CD14-positive monocyte (primary cell): Measurements from ENCODE around the gene KIF2A. TPM values are rescaled to one million over a fixed set of nuclear protein-coding genes. Genes with fewer than 3 reads are reported as not detected.
A peak's percentile ranks its signal among the peaks of the same experiment; 100 is the strongest.

ENCODE experiments used
- DNase-seq, 3 donors: peaks; one replicate each; pipeline ENCODE4 v3.0.0-alpha.2; 2011 to 2022
- H2AFZ ChIP-seq: 2 replicates; pipeline ENCODE4 v1.6.0; 2012; ENCODE audit warnings: mild to moderate bottlenecking, low read depth, low read length, inconsistent platforms; ENCODE audit not compliant: insufficient read depth, poor library complexity, severe bottlenecking
- H3K27ac ChIP-seq, 2 donors: 1 replicate in 1 of 2; 2 replicates in 1 of 2; pipeline ENCODE4 v1.5.1; 2012 to 2013; ENCODE audit warnings: low read length in 2 of 2, control low read depth in 1 of 2, inconsistent platforms in 1 of 2, low read depth in 1 of 2, mild to moderate bottlenecking in 1 of 2
- H3K27me3 ChIP-seq, 2 donors: one replicate each; pipeline versions ENCODE4 v1.6.0 to v1.6.1; 2011 to 2013; ENCODE audit warnings: low read length in 2 of 2; ENCODE audit not compliant: control insufficient read depth in 2 of 2, insufficient read depth in 2 of 2
- H3K36me3 ChIP-seq, 2 donors: replicated peaks in 1 of 2; 1 replicate in 1 of 2; 2 replicates in 1 of 2; pipeline versions ENCODE4 v1.5.1 to v1.6.1; 2012 to 2013; ENCODE audit warnings: low read length in 2 of 2, control low read depth in 1 of 2, inconsistent platforms in 1 of 2, mild to moderate bottlenecking in 1 of 2; ENCODE audit not compliant: insufficient read depth in 2 of 2, control insufficient read depth in 1 of 2
- H3K4me1 ChIP-seq, 2 donors: 1 replicate in 1 of 2; 2 replicates in 1 of 2; pipeline versions ENCODE4 v1.5.1 to v1.6.1; 2012 to 2013; ENCODE audit warnings: low read length in 2 of 2, control low read depth in 1 of 2, inconsistent platforms in 1 of 2, mild to moderate bottlenecking in 1 of 2, moderate library complexity in 1 of 2; ENCODE audit not compliant: insufficient read depth in 2 of 2, control insufficient read depth in 1 of 2
- H3K4me2 ChIP-seq: replicated peaks from 2 replicates; pipeline ENCODE3; 2012; ENCODE audit warnings: low read length, moderate library complexity, mild to moderate bottlenecking; ENCODE audit not compliant: poor library complexity, severe bottlenecking; ENCODE audit errors: extremely low read depth
- H3K4me3 ChIP-seq, 3 experiments: fragments of 200-600 bp in 1 of 3; sonication (generic) in 1 of 3; replicated peaks in 1 of 3; 1 replicate in 2 of 3; 2 replicates in 1 of 3; pipeline ENCODE4 v1.5.1; 2011 to 2013; ENCODE audit warnings: low read length in 3 of 3, mild to moderate bottlenecking in 3 of 3, control low read depth in 2 of 3, low read depth in 2 of 3, inconsistent platforms in 1 of 3, moderate library complexity in 1 of 3
- H3K79me2 ChIP-seq: 2 replicates; pipeline ENCODE4 v1.6.0; 2012; ENCODE audit warnings: mild to moderate bottlenecking, control low read depth, inconsistent platforms, low read length, moderate library complexity; ENCODE audit not compliant: insufficient read depth
- H3K9ac ChIP-seq: 2 replicates; pipeline ENCODE4 v1.6.0; 2017; ENCODE audit warnings: low read length, mild to moderate bottlenecking; ENCODE audit not compliant: insufficient read depth, poor library complexity, severe bottlenecking
- H3K9me3 ChIP-seq, 2 donors: replicated peaks in 1 of 2; 1 replicate in 1 of 2; 2 replicates in 1 of 2; pipeline versions ENCODE4 v1.5.1 to v1.6.1; 2012 to 2013; ENCODE audit warnings: low read length in 2 of 2, control low read depth in 1 of 2; ENCODE audit not compliant: control insufficient read depth in 1 of 2, insufficient read depth in 1 of 2
- H4K20me1 ChIP-seq: 2 replicates; pipeline ENCODE4 v1.6.0; 2012; ENCODE audit warnings: mild to moderate bottlenecking, low read length, control low read depth, moderate library complexity; ENCODE audit not compliant: insufficient read depth
- H3K27ac Mint-ChIP-seq, 7 donors: one replicate each; pipeline ENCODE4 v1.8.0; 2020; ENCODE audit warnings: mild to moderate bottlenecking in 7 of 7, mixed read lengths in 7 of 7, moderate library complexity in 6 of 7, inconsistent platforms in 2 of 7
- H3K27me3 Mint-ChIP-seq, 3 donors: one replicate each; pipeline ENCODE4 v1.8.0; 2021 to 2022; ENCODE audit warnings: low read depth in 3 of 3, mild to moderate bottlenecking in 3 of 3, mixed read lengths in 3 of 3, moderate library complexity in 3 of 3, inconsistent platforms in 1 of 3
- H3K36me3 Mint-ChIP-seq, 2 donors: one replicate each; pipeline ENCODE4 v1.8.0; 2020; ENCODE audit warnings: mixed read lengths in 2 of 2, inconsistent platforms in 1 of 2, mild to moderate bottlenecking in 1 of 2
- H3K4me1 Mint-ChIP-seq: one replicate; pipeline ENCODE4 v1.8.0; 2020; ENCODE audit warnings: mild to moderate bottlenecking, mixed read lengths
- H3K4me3 Mint-ChIP-seq, 2 donors: one replicate each; pipeline ENCODE4 v1.8.0; 2020; ENCODE audit warnings: mild to moderate bottlenecking in 2 of 2, mixed read lengths in 2 of 2, moderate library complexity in 1 of 2
- H3K9me3 Mint-ChIP-seq, 7 donors: one replicate each; pipeline ENCODE4 v1.8.0; 2020 to 2022; ENCODE audit warnings: mixed read lengths in 7 of 7, mild to moderate bottlenecking in 6 of 7, moderate library complexity in 6 of 7, inconsistent platforms in 2 of 7
- CTCF ChIP-seq: fragments of 200-600 bp; IDR thresholded peaks from one replicate; pipeline ENCODE4 v1.8.0; 2022; ENCODE audit warnings: antibody characterized with exemption, mild to moderate bottlenecking
- WGBS: methylation state at CpG from one replicate; pipeline ENCODE4 v1.1.5; 2013; ENCODE audit warnings: missing lambda C conversion rate; ENCODE audit not compliant: insufficient coverage; 5-methylcytosine and 5-hydroxymethylcytosine counted together
- intact Hi-C, 2 donors: fragments of 100-400 bp; cut with micrococcal nuclease; formaldehyde crosslinking; loops; one replicate each; pipeline versions ENCODE4 v1.15.0 to v1.15.1; 2023
- polyA plus RNA-seq, 3 donors: library from polyadenylated mRNA; depleted of rRNA in 1 of 3; unstranded in 2 of 3; stranded (reverse) in 1 of 3; fragments of 300-500 nt in 2 of 3; fragments of >200 nt in 1 of 3; fragmentation: Illumina TruSeq in 2 of 3; gene quantifications; 1 replicate in 2 of 3; 2 replicates in 1 of 3; pipeline ENCODE4 v1.2.3, GENCODE V29; 2012 to 2021

KIF2A gene
- polyA plus RNA-seq, 3 donors = 9.7 to 24.6 (median 21.7) TPM

- H3K79me2 ChIP-seq = peaks cover 97% of the 10 kb centered on the region
- WGBS = no CpG with 5 or more reads among the region's 1 CpG
- no peak overlapping the region for H2AFZ ChIP-seq
- DNase-seq = no peak
- H3K36me3 ChIP-seq = peaks cover 3 to 14% of the 10 kb centered on the region in 2 donors
- Mint-ChIP-seq H3K27me3 (peaks cover 0 to 1% (median 0%) of the 10 kb centered on the region in 3 donors), H3K36me3 (peaks cover 6 to 20% of the 10 kb centered on the region in 2 donors), H3K4me1 (peaks cover 25% of the 10 kb centered on the region), H3K4me3 (no peak overlapping the region), H3K9me3 (peaks cover 0 to 2% (median 0%) of the 10 kb centered on the region in 7 donors), H3K27ac (peak overlapping the region in 5 of 7 donors; percentile 3 to 79 (median 35))
- peaks cover 38% of the 10 kb centered on the region for H4K20me1 ChIP-seq
- H3K4me1 ChIP-seq = no peaks in the 10 kb centered on the region
- H3K27ac ChIP-seq = no peak overlapping the region
- intact Hi-C loops = no loop called here
- no peaks in the 10 kb centered on the region for H3K9me3 ChIP-seq
- H3K4me2 ChIP-seq = no peak overlapping the region
- no peaks in the 10 kb centered on the region for H3K27me3 ChIP-seq
- no peak overlapping the region for H3K9ac ChIP-seq
- no peak for TF ChIP-seq CTCF
- no peak overlapping the region for H3K4me3 ChIP-seq
Observed at GRCh38 chr5:62326302-62326701, 20.3 kb downstream of the KIF2A start.

- Histone ChIP-seq H3K4me3 (no peak overlapping the region), H3K79me2 (peaks cover 97% of the 10 kb centered on the region), H3K36me3 (peaks cover under 1 to 10% of the 10 kb centered on the region in 2 donors), H3K9ac (no peak overlapping the region), H4K20me1 (peaks cover 34% of the 10 kb centered on the region), H2AFZ (no peak overlapping the region), H3K27ac (no peak overlapping the region), H3K4me2 (no peak overlapping the region), H3K9me3 (no peaks in the 10 kb centered on the region), H3K4me1 (no peaks in the 10 kb centered on the region), H3K27me3 (no peaks in the 10 kb centered on the region)
- no peak for TF ChIP-seq CTCF
- intact Hi-C loops = no loop called here
- Mint-ChIP-seq H3K4me1 (peaks cover 27% of the 10 kb centered on the region), H3K27ac (peak overlapping the region in 3 of 7 donors; percentile 5 to 35 (median 30)), H3K9me3 (peaks cover 0 to 2% (median 0%) of the 10 kb centered on the region in 7 donors), H3K4me3 (no peak overlapping the region), H3K36me3 (peaks cover 2 to 16% of the 10 kb centered on the region in 2 donors), H3K27me3 (peaks cover 0 to 1% (median 0%) of the 10 kb centered on the region in 3 donors)
- DNase-seq = no peak
- WGBS = no CpG with 5 or more reads among the region's 4 CpGs
Observed at GRCh38 chr5:62326702-62327101, 20.7 kb downstream of the KIF2A start.
